IPS-15b (cell line): ENCODE measurements around the gene EIF3A.

Experiments
- H3K27me3 ChIP-seq: one replicate; pipeline ENCODE4 v1.6.1; 2013; ENCODE audit warnings: low read length; ENCODE audit not compliant: control insufficient read depth, insufficient read depth
- H3K36me3 ChIP-seq: one replicate; pipeline ENCODE4 v1.6.1; 2013; ENCODE audit warnings: low read length; ENCODE audit not compliant: control insufficient read depth, insufficient read depth
- H3K4me1 ChIP-seq: one replicate; pipeline ENCODE4 v1.6.1; 2013; ENCODE audit warnings: mild to moderate bottlenecking, low read length; ENCODE audit not compliant: control insufficient read depth, insufficient read depth
- H3K4me3 ChIP-seq: one replicate; pipeline ENCODE4 v1.5.1; 2013; ENCODE audit warnings: low read depth, low read length
- H3K9ac ChIP-seq: one replicate; pipeline ENCODE4 v1.6.1; 2013; ENCODE audit warnings: low read depth, mild to moderate bottlenecking, low read length
- H3K9me3 ChIP-seq: one replicate; pipeline ENCODE4 v1.6.1; 2013; ENCODE audit warnings: mild to moderate bottlenecking, low read length; ENCODE audit not compliant: control insufficient read depth, insufficient read depth

EIF3A gene

DNA sequence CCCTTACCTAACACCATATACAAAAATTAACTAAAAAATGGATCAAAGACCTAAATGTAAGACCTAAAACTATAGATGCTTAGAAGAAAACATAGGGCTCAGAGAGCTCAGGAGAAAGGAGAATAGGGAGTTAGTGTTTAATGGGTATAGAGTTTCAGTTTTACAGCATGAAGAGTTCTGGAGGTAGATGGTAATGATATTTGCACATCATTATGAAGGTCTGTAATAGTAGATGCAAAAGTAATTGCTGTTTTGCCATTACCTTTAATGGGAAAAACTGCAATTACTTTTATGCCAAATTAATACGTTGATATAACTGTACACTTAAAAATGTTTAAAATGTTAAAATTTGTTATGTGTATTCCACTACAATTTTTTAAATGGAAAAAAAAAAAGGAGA is 90.3 kb downstream of the EIF3A start:
- Histone ChIP-seq H3K36me3 (no peaks in the 10 kb centered on the region), H3K9ac (no peak overlapping the region), H3K4me3 (no peak overlapping the region), H3K4me1 (no peaks in the 10 kb centered on the region), H3K9me3 (no peaks in the 10 kb centered on the region), H3K27me3 (no peaks in the 10 kb centered on the region)

DNA sequence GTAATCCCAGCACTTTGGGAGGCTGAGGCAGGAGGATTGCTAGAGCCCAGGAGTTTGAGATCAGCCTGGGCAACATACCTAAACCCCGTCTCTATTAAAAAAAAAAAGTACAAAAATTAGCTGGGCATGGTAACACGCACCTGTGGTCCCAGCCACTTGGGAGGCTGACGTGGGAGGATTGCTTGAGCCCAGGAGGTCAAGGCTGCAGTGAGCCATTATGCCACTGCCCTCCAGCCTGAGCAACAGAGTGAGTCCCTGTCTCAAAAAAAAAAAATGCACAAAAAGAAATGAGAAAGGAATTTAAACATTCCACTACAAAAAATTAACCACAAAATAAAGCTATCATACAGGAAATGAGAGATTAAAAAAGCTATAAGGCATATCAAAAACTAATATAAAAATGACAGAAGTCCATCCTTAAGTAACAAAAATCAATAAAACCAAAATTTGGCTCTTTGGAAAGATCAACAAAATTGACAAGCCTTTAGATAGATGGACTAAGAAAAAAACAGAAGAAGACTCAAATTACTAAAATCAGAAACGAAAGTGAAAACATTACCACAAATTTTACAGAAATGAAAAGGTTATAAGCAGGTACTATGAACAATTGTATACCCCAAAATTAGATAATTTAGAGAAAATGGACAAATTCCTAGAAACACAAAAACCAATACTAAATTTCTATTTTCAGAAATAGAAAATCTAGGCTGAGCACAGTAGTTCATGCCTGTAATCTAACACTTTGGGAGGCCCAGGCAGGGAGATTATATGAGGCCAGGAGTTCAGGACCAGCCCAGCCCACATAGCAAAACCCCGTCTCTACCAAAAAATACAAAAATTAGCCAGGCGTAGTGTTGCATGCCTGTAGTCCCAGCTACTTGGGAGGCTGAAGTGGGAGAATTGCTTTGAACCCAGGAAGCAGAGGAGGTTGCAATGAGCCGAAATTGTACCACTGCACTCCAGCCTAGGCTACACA is 93.5 kb downstream of the EIF3A start:
- no peak overlapping the region for H3K4me3 ChIP-seq
- H3K9ac ChIP-seq: no peak overlapping the region
- no peaks in the 10 kb centered on the region for H3K36me3 ChIP-seq
- H3K27me3 ChIP-seq: no peaks in the 10 kb centered on the region
- H3K9me3 ChIP-seq: no peaks in the 10 kb centered on the region
- H3K4me1 ChIP-seq: peaks cover 5% of the 10 kb centered on the region

- Histone ChIP-seq H3K9ac (no peak overlapping the region), H3K36me3 (no peaks in the 10 kb centered on the region), H3K4me3 (no peak overlapping the region), H3K27me3 (no peaks in the 10 kb centered on the region), H3K9me3 (no peaks in the 10 kb centered on the region), H3K4me1 (peaks cover 5% of the 10 kb centered on the region)
Observed at GRCh38 chr10:118985576-118985975, 95.0 kb downstream of the EIF3A start.
